ENCODE measurements around the gene TIAM2. TPM values are rescaled to one million over a fixed set of nuclear protein-coding genes. Genes with fewer than 3 reads are reported as not detected.

The TIAM2 gene
- total and polyA plus RNA-seq, 10 of the 15 experiments (the other 5 are each of a cell fraction or from before 2014, with no cell fraction given) = 1.1 to 10.5 (median 2.3) TPM

GRCh38 chr6:155212106-155212505, 217.0 kb downstream of the TIAM2 start:
- ChIA-PET POLR2A (interaction anchor here (1.7 kb wide), 1 partner anchor 11 kb away, joined by 4 read pairs; no protein-coding TSS in a partner anchor), SMC1A (ENCODE audit: uncharacterized antibody, unreplicated experiment) (no interaction called here), CTCF (no interaction called here), RAD21 (ENCODE audit: unreplicated experiment) (interaction anchor here (2.0 kb wide), 1 partner anchor 41 kb away, joined by 7 read pairs; no protein-coding TSS in a partner anchor)
- TF ChIP-seq USF1 (IDR thresholded peaks at IDR 0.05; ENCODE audit: borderline replicate concordance, extremely low read length, insufficient read depth, low read depth, low read length) (no peak), ATF3 (IDR thresholded peaks at IDR 0.05; ENCODE audit: borderline replicate concordance, extremely low read depth, low read depth, low read length) (no peak), ZNF217 (IDR thresholded peaks at IDR 0.05) (no peak), CHD1 (IDR thresholded peaks at IDR 0.05; ENCODE audit: low read depth, low read length) (no peak), RELA (IDR thresholded peaks at IDR 0.05; ENCODE audit: borderline replicate concordance, partially characterized antibody) (no peak), KDM1A (IDR thresholded peaks at IDR 0.05; ENCODE audit: borderline replicate concordance) (no peak), E4F1 (IDR thresholded peaks at IDR 0.05; ENCODE audit: borderline replicate concordance, partially characterized antibody) (no peak), MXI1 (IDR thresholded peaks at IDR 0.05; ENCODE audit: low read depth, low read length) (no peak), KLF5 (IDR thresholded peaks at IDR 0.05; ENCODE audit: partially characterized antibody) (no peak), PML (IDR thresholded peaks at IDR 0.05; ENCODE audit: low read length) (no peak), TCF12 (IDR thresholded peaks at IDR 0.05; ENCODE audit: low read depth, low read length) (no peak)
- Histone ChIP-seq H3K4me2 (ENCODE audit: control insufficient read depth, insufficient read depth) (no peak overlapping the region), H3K27me3 (replicated peaks in 1 of 2; ENCODE audit: control insufficient read depth in 2 of 2, insufficient read depth in 2 of 2, low read length in 1 of 2) (no peaks in the 10 kb centered on the region), H3K79me2 (ENCODE audit: control insufficient read depth, insufficient read depth, low read length) (0 out of 2 replicates have a peak, but pooled peaks cover 3% of the 10 kb centered on the region), H3K4me3 (no peak overlapping the region), H3K36me3 (ENCODE audit: control insufficient read depth in 2 of 2, insufficient read depth in 2 of 2, low read length in 1 of 2) (peaks cover 0 to 4% of the 10 kb centered on the region in 2 experiments; a peak in 3 of 4 replicates), H3K4me1 (ENCODE audit: control insufficient read depth, insufficient read depth, low read length) (no peaks in the 10 kb centered on the region; the same call in 1 of the 2 replicates), H3K9ac (ENCODE audit: control insufficient read depth, insufficient read depth, low read length) (no peak overlapping the region), H3K27ac (ENCODE audit: control insufficient read depth, insufficient read depth) (no peak overlapping the region), H3K9me3 (replicated peaks; ENCODE audit: control insufficient read depth, insufficient read depth, low read length) (no peaks in the 10 kb centered on the region), H2AFZ (ENCODE audit: control insufficient read depth, low read depth, low read length) (no peak overlapping the region), H4K20me1 (ENCODE audit: control insufficient read depth, insufficient read depth) (no peaks in the 10 kb centered on the region)
- ATAC-seq (no peak), FAIRE-seq (no peak), DNase-seq (ENCODE audit: low read depth, low spot score) (no peak)
- BruUV-seq (replicated peaks) = no TSS peak
- intact Hi-C loops (cut with micrococcal nuclease; ENCODE audit: unreplicated experiment) (no loop called here), in situ Hi-C loops (cut with MboI) (no loop called here)
- 98% methylated on average over 3 of the region's 3 CpGs for WGBS (ENCODE audit: insufficient coverage, insufficient replicate concordance, low lambda C conversion rate, missing lambda C conversion rate)

Measured in GM12878 (cell line).